HCT116 (cell line): ENCODE data around the gene KSR2.

Source experiments
- CTCF ChIP-seq, 3 experiments: fragments of 200-600 bp in 1 of 3; sonication (generic) in 1 of 3; IDR thresholded peaks in 2 of 3; conservative IDR thresholded peaks in 1 of 3; 2 replicates each; pipeline ENCODE4 v1.5.1; 2012 to 2017; ENCODE audit warnings: low read depth in 2 of 3, low read length in 2 of 3, antibody characterized with exemption in 1 of 3, borderline replicate concordance in 1 of 3, control low read depth in 1 of 3, mild to moderate bottlenecking in 1 of 3, mixed read lengths in 1 of 3, mixed run types in 1 of 3, moderate library complexity in 1 of 3; ENCODE audit not compliant: insufficient read depth in 1 of 3
- ELF1 ChIP-seq: IDR thresholded peaks from 2 replicates; pipeline ENCODE4 v1.6.1; 2012; ENCODE audit warnings: low read depth, borderline replicate concordance
- EZH2 ChIP-seq: fragments of 200-600 bp; sonication (generic); IDR thresholded peaks from 2 replicates; pipeline ENCODE4 v1.6.1; 2017; ENCODE audit warnings: antibody characterized with exemption, mixed run types
- EZH2phosphoT487 ChIP-seq: fragments of 200-600 bp; IDR thresholded peaks from 2 replicates; pipeline ENCODE4 v1.6.1; 2018; ENCODE audit warnings: antibody characterized with exemption, borderline replicate concordance
- MAX ChIP-seq: IDR thresholded peaks from 2 replicates; pipeline ENCODE4 v1.6.1; 2012
- POLR2A ChIP-seq: IDR thresholded peaks from 2 replicates; pipeline ENCODE4 v1.7.0; 2011; ENCODE audit warnings: borderline replicate concordance; ENCODE audit not compliant: insufficient read depth, insufficient read length; ENCODE audit errors: extremely low read depth
- POLR2AphosphoS5 ChIP-seq: IDR thresholded peaks from 2 replicates; pipeline ENCODE4 v1.6.1; 2011; ENCODE audit warnings: mild to moderate bottlenecking, low read depth, low read length, moderate library complexity
- RAD21 ChIP-seq: IDR thresholded peaks from 2 replicates; pipeline ENCODE4 v1.6.1; 2012; ENCODE audit warnings: low read depth, mild to moderate bottlenecking
- SIN3A ChIP-seq: IDR thresholded peaks from 2 replicates; pipeline ENCODE4 v1.6.1; 2012; ENCODE audit warnings: low read depth
- SP1 ChIP-seq: IDR thresholded peaks from 2 replicates; pipeline ENCODE4 v1.6.1; 2012; ENCODE audit warnings: low read depth
- TCF7L2 ChIP-seq: IDR thresholded peaks from 2 replicates; pipeline ENCODE4 v1.7.0; 2011; ENCODE audit warnings: borderline replicate concordance, inconsistent platforms; ENCODE audit not compliant: insufficient read depth, insufficient read length; ENCODE audit errors: extremely low read depth
- YY1 ChIP-seq: IDR thresholded peaks from 2 replicates; pipeline ENCODE4 v1.6.1; 2011; ENCODE audit warnings: low read length, low read depth, moderate library complexity, mild to moderate bottlenecking; ENCODE audit not compliant: insufficient replicate concordance; ENCODE audit errors: extremely low read depth
- ZNF274 ChIP-seq: fragments of 200-500 bp; sonication (Bioruptor generic); IDR thresholded peaks from 2 replicates; pipeline ENCODE4 v1.6.1; 2014; ENCODE audit warnings: mild to moderate bottlenecking, low read depth, low read length, inconsistent platforms
- TF ChIP-seq, protein P1 (sequence below): IDR thresholded peaks from 2 replicates; pipeline ENCODE4 v1.6.1; 2012; ENCODE audit warnings: low read depth

DNA sequence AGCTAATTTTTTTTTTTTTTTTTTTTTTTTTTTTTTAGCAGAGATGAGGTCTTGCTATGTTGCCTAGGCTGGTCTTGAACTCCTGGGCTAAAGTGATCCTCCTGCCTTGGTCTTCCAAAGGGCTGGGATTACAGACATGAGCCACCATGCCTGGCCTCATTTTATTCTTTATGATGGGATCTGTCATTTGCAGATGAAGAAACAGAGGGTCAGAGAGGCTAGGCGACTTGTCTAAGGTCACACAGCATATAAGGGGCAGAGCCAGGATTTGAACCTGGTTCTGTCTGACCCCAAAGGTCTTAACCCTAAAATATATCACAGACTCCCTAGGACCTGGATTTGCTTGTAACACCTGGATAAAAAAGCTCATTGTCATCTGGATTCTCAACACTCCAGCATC, 282.6 kb downstream of the KSR2 start:
- TF ChIP-seq CTCF (IDR thresholded peaks at IDR 0.05 in 2 of 3, conservative IDR thresholded peaks at IDR 0.05 in 1 of 3; ENCODE audit: borderline replicate concordance in 1 of 3, insufficient read depth in 1 of 3, low read depth in 2 of 3, low read length in 2 of 3) (no peak), EZH2 (no peak), POLR2AphosphoS5 (no peak), SIN3A (no peak), EZH2phosphoT487 (no peak), YY1 (no peak), POLR2A (no peak), MAX (no peak), RAD21 (no peak), ZNF274 (no peak), TCF7L2 (no peak), ELF1 (no peak), SP1 (no peak)
- TF ChIP-seq, protein P1, sequence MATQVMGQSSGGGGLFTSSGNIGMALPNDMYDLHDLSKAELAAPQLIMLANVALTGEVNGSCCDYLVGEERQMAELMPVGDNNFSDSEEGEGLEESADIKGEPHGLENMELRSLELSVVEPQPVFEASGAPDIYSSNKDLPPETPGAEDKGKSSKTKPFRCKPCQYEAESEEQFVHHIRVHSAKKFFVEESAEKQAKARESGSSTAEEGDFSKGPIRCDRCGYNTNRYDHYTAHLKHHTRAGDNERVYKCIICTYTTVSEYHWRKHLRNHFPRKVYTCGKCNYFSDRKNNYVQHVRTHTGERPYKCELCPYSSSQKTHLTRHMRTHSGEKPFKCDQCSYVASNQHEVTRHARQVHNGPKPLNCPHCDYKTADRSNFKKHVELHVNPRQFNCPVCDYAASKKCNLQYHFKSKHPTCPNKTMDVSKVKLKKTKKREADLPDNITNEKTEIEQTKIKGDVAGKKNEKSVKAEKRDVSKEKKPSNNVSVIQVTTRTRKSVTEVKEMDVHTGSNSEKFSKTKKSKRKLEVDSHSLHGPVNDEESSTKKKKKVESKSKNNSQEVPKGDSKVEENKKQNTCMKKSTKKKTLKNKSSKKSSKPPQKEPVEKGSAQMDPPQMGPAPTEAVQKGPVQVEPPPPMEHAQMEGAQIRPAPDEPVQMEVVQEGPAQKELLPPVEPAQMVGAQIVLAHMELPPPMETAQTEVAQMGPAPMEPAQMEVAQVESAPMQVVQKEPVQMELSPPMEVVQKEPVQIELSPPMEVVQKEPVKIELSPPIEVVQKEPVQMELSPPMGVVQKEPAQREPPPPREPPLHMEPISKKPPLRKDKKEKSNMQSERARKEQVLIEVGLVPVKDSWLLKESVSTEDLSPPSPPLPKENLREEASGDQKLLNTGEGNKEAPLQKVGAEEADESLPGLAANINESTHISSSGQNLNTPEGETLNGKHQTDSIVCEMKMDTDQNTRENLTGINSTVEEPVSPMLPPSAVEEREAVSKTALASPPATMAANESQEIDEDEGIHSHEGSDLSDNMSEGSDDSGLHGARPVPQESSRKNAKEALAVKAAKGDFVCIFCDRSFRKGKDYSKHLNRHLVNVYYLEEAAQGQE, result no peak
